ENCODE results near the gene WDR64.

WDR64 gene

DNA sequence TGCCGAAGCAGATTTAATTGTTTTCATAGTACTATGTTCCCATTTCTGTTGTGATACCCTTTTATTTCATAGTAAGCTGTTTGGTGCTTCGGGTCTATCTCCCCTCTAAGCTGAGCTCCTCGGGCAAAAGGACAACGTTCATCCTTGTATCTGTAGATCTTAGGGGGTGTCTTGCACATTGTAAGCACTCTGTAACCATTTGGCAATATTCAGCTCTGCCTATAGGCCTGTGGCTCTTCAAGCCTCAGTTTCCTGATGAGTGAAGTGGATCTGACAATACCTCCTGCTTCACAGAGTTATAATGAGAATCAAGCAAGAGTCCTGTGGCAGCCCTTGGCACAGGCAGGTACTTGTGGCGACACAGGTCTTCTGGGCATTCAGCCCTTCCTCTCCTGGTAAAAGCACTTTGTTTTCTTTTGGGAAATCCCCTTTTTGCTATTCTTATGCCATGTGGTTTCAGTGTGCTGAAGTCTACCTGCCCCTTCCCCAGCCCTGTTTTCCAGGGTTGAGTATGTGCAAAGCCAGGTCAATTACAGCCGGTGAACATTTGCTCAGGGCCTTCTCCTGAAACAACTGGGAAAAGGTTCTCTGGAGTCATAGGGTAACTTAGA is 187.4 kb downstream of the WDR64 start:
- DNase-seq (ENCODE audit: low read depth), result no peak

DNA sequence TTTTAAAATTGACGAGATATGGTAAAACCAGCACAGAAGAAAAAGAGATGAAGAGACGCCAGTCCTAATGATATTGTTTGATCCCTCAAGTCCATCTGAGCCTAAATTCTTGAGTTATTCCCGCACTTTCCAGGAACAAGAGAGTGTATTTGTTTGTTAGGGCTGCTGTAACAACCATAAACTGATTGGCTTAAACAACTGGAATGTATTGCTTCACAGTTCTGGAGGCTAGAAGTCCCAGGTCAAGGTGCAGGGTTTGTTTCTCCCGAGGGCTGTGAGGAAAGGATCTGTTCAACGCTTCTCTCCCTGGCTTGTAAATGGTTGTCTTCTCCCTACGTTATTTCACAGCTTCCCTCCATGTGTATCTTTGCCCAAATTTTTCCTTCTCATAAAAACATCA is 188.1 kb downstream of the WDR64 start:
- no peak for DNase-seq (ENCODE audit: low read depth)

DNA sequence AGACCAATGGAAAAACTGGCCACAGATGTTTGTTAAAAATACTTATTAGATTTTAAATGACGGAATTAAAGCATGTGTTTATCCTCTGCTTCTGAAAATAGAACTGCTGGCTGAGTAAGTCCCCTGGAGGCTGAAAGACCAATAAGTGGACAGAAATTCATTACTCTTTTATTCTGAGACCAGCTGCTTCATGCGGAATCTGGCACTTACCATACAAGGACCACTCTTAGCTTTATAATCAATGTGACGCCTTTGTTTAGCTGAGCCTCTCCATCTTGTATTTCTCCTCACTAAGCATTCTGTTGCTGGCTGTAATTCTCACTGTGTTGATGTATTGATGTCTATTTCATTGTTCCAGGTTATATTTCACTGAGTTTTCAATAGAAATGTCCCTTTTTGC is 189.6 kb downstream of the WDR64 start:
- DNase-seq (ENCODE audit: low read depth), result no peak

DNA sequence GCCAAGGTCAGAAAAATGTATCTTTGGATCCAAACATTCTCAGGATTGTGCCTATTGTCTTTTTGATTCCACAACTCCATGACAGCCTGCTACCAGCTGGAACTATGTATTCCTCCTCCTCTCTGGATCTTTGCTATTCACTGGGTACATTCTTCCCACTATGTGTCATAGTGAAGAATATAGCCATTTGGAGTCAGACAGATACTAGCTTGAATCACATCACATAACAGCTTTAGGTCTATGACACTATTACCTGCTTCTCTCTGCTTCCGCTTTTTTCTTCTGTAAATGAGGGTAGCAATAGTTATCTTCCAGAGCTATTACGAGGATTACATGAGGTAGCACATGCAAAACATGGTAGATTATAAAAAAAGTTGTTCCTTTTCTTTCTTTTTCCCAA is 190.5 kb downstream of the WDR64 start:
- DNase-seq (ENCODE audit: low read depth), result no peak

DNA sequence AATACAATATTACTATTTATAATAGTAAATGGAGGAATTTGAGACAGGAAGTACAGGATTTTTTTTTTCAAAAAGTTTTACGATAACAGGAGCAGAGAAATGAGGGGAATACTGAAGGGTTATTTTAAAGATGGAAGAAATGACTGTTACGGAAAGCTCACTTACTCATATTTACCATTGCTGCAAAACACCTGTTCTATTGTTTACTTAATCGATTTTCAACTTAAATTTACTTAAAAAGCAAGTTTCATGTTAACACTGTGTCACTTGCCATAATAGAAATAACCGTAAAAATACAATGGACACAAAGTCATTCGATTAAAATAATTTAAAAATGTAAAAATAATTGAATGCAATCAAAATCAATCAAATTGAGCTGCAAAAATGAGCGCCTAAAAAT is 192.5 kb downstream of the WDR64 start:
- DNase-seq (ENCODE audit: low read depth), result no peak

DNA sequence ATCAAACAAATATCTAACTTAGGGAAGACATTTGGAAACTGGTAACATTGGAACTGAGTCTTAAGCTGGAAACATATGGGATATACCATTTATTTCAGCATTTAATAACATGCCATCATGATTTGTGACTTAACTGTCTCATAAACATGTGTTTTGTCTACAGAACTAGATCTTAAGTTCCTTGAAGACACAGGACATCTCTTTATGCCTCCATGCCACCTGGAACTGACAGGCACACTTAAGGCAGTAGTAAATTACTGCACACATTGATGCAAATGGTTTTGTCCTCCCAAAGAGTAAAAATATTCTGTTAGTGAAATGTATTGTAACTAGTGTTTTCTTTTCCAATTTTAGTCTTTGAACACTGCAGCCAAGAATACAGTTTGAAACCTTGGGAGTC is 194.3 kb downstream of the WDR64 start:
- DNase-seq (ENCODE audit: low read depth), result no peak

DNA sequence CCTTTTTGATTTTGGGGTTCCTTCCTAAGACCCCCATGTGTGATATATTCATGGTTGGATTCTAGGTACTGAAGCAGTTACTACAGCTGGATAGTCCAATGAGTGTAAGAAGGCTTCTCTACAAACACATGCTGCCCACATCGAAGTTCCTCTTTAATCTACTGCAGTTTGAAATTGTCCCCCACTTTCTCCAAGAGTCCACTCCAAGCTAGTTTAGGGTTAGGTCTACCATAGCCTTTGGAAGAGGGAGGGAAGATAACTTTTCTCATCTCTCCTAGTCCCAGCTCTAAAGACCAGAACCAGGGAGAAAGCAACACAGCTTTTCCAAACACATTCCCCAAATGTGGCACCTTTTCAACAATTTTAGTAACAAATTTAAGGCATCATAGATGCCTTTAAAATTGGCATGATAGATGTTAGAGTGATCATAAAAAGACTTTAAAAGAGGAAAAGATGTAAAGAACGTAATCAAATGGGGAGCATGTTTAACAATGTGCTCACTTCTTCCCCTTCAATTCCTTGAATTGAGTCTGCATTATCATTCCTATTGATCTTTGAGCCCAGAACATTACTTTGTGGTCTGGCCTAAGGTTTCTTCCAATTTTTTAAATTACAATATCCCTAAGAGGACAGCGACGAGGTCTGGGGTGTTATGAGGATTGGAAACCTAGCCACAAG is 194.9 kb downstream of the WDR64 start:
- DNase-seq (ENCODE audit: low read depth), result no peak

DNA sequence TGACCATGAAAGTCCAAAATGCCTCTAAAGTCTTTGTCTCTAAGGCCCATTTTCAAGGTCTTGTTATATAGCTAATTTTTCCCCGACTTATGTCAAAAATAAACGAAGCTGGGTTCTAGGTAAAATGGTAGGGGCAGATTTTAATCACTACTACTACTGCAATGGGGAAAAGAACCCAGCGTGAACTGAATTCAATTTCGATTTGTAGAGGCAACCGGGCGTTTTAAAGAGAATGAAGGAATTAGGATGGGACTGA is 195.4 kb downstream of the WDR64 start:
- DNase-seq (ENCODE audit: low read depth), result no peak

DNA sequence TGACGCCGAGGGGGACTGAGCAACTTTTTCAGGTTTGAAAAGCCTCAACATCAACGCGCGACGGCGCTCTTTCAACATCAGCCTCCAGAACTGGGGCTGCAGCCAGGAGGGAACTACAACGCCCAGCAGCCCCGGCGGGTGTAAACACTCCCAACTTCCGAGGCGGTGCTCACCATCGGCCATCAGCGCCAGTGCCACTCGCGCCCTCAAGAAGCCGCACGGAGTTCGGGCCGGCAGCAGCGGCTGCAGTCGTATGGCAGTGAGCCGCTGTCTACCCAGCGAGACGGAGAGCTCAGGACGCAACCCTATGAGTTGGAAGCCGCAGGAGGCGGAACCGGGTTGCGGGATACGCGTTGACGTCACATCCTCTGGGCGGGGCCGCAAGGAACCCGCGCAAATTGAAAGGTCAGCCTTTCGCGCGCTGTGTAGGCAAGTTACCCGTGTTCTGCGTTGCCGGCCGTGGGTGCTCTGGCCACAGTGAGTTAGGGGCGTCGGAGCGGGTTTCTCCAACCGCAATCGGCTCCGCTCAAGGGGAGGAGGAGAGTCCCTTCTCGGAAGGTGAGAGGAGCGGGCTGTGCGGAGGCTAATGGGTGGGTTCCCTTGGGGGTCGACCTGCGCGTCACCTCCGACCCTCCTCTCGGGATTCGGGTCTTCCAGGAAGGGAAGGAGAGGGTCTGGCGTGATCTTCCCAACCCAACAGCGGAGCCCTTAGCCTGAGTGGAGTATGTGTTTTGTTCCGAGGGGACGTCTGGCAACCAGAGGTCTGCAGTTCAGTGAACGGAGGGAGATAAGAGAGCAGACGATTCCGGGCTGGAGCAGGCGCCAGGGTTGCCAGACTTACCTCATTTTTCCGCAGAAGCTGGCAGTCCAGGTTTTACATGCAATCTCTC is 196.0 kb downstream of the WDR64 start, which contains the start of gene EXO1:
Gene EXO1, plus strand, starts transcription at position 409 of the 890 bp plus-strand sequence. CDS start 2,222 bp downstream, outside the sequence.
- peak; percentile 86 for DNase-seq (ENCODE audit: low read depth)

DNA sequence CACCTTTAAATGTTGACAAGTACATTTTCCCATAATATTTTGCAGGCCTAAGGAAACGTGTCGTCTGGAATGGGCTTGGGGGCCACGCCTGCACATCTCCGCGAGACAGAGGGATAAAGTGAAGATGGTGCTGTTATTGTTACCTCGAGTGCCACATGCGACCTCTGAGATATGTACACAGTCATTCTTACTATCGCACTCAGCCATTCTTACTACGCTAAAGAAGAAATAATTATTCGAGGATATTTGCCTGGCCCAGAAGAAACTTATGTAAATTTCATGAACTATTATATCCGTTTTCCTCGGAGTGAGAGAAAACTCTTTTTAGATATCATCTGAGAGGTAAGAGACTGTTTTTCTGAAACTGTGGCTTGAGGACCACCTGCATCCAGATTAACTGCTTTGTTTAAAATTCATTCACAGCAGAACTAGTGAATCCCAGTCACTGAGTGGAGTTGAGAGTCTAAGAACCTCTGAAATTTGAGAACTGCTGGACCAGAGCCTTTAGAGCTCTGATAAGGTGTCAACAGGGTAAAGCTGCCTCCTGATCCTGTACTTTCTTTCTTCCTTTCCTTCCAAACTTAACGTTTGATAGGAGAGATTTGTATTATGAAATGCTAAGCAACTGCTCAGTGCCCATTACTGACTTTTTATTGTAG is 196.7 kb downstream of the WDR64 start:
- no peak for DNase-seq (ENCODE audit: low read depth)

DNA sequence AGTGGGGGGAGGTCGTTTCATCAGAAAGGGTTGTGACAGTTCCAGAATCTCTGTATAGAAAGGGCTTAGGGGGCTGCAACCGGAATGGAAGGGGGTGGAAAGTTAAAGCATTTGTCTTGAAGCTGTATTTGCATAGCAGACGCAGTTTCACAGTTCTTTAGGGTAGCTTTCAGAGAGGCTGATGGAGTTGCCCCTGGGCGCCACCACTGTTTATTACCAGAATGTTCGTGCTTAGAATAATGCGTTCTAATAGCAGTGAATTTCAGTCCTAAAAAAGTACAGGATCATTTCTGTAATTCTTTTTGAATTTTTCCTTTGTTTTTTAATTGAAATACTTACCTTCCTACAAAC is 197.2 kb downstream of the WDR64 start:
- DNase-seq (ENCODE audit: low read depth), result no peak

All from HS-5 (cell line).